HepG2 (cell line): ENCODE data around the gene TRIM28. TPM values are rescaled to one million over a fixed set of nuclear protein-coding genes. Genes with fewer than 3 reads are reported as not detected.

Source experiments
- ETV5 ChIP-seq: IDR thresholded peaks from 2 replicates; pipeline ENCODE4 v1.6.1; 2018; ENCODE audit warnings: missing biosample characterization, missing genetic modification reagents, inconsistent platforms, borderline replicate concordance
- HNRNPLL ChIP-seq: fragments of 200-400 bp; formaldehyde crosslinking; IDR thresholded peaks from 2 replicates; pipeline ENCODE4 v1.6.1; 2017; ENCODE audit warnings: mild to moderate bottlenecking, low read depth, low read length; ENCODE audit not compliant: poor library complexity, severe bottlenecking
- KLF11 ChIP-seq: IDR thresholded peaks from 2 replicates; pipeline ENCODE4 v1.6.1; 2016; ENCODE audit warnings: missing compliant biosample characterization
- RCOR2 ChIP-seq: IDR thresholded peaks from 2 replicates; pipeline ENCODE4 v1.6.1; 2016; ENCODE audit warnings: missing biosample characterization, missing genetic modification reagents
- SMC3 ChIP-seq: IDR thresholded peaks from 2 replicates; pipeline ENCODE4 v1.6.1; 2011; ENCODE audit warnings: low read length, improper control_type of control experiment
- TOE1 ChIP-seq: sonication (generic); formaldehyde crosslinking; IDR thresholded peaks from 2 replicates; pipeline ENCODE4 v1.4.0; 2020; ENCODE audit warnings: mild to moderate bottlenecking, missing genetic modification reagents
- ZBTB8A ChIP-seq: sonication (generic); formaldehyde crosslinking; IDR thresholded peaks from 2 replicates; pipeline ENCODE4 v1.4.0; 2020; ENCODE audit warnings: mild to moderate bottlenecking, low read depth, missing genetic modification reagents, borderline replicate concordance
- ZNF354B ChIP-seq: sonication (generic); formaldehyde crosslinking; IDR thresholded peaks from 2 replicates; pipeline ENCODE4 v1.8.0; 2022; ENCODE audit warnings: mild to moderate bottlenecking, missing genetic modification reagents
- ZNF772 ChIP-seq: sonication (generic); formaldehyde crosslinking; IDR thresholded peaks from 2 replicates; pipeline ENCODE4 v1.5.0; 2020; ENCODE audit warnings: mild to moderate bottlenecking, missing genetic modification reagents
- polyA plus RNA-seq, 8 experiments: library from polyadenylated mRNA; depleted of rRNA in 3 of 8; stranded (reverse) in 7 of 8; unstranded in 1 of 8; fragments of >200 nt; fragmentation: Illumina TruSeq in 4 of 8; extraction: Trizol in 4 of 8; gene quantifications; 2 replicates each; pipeline versions ENCODE4 v1.2.1 to v1.2.3, GENCODE V29; 2011 to 2016; ENCODE audit warnings: low read depth in 4 of 8, missing spikeins in 1 of 8, mixed read lengths in 1 of 8; ENCODE audit not compliant: insufficient read depth in 1 of 8
- total RNA-seq, 5 experiments: library from RNA; depleted of rRNA; stranded (reverse); fragments of >200 nt; fragmentation: Illumina TruSeq; extraction: Trizol; gene quantifications; 2 replicates each; pipeline ENCODE4 v1.2.3, GENCODE V29; 2016; ENCODE audit warnings: low read depth in 1 of 5
- TF ChIP-seq, protein P1 (sequence below): sonication (generic); formaldehyde crosslinking; conservative IDR thresholded peaks from 2 replicates; pipeline ENCODE4 v1.4.0; 2020; ENCODE audit warnings: mild to moderate bottlenecking, missing genetic modification reagents, moderate library complexity
- TF ChIP-seq, protein P2 (sequence below): sonication (generic); formaldehyde crosslinking; IDR thresholded peaks from 2 replicates; pipeline ENCODE4 v1.9.0; 2021; ENCODE audit warnings: missing genetic modification reagents, borderline replicate concordance
- TF ChIP-seq, protein P3 (sequence below): sonication (generic); formaldehyde crosslinking; IDR thresholded peaks from 2 replicates; pipeline ENCODE4 v1.5.0; 2020; ENCODE audit warnings: missing genetic modification reagents
- TF ChIP-seq, protein P4 (sequence below): sonication (generic); formaldehyde crosslinking; IDR thresholded peaks from 2 replicates; pipeline ENCODE4 v1.4.0; 2020; ENCODE audit warnings: missing genetic modification reagents, low read depth, mild to moderate bottlenecking, borderline replicate concordance
- TF ChIP-seq, protein P5 (sequence below): IDR thresholded peaks from 2 replicates; pipeline ENCODE4 v1.6.1; 2016; ENCODE audit warnings: missing genetic modification reagents, missing compliant biosample characterization
- TF ChIP-seq, protein P6 (sequence below): sonication (generic); formaldehyde crosslinking; IDR thresholded peaks from 2 replicates; pipeline ENCODE4 v1.5.0; 2020; ENCODE audit warnings: missing genetic modification reagents
- TF ChIP-seq, protein P7 (sequence below): sonication (generic); formaldehyde crosslinking; IDR thresholded peaks from 2 replicates; pipeline ENCODE4 v1.5.0; 2020; ENCODE audit warnings: mild to moderate bottlenecking, missing genetic modification reagents, borderline replicate concordance

TRIM28 gene
- total and polyA plus RNA-seq, 2 of the 13 experiments (the other 11 are each of a cell fraction or from before 2014, with no cell fraction given): 361 to 439 TPM

DNA sequence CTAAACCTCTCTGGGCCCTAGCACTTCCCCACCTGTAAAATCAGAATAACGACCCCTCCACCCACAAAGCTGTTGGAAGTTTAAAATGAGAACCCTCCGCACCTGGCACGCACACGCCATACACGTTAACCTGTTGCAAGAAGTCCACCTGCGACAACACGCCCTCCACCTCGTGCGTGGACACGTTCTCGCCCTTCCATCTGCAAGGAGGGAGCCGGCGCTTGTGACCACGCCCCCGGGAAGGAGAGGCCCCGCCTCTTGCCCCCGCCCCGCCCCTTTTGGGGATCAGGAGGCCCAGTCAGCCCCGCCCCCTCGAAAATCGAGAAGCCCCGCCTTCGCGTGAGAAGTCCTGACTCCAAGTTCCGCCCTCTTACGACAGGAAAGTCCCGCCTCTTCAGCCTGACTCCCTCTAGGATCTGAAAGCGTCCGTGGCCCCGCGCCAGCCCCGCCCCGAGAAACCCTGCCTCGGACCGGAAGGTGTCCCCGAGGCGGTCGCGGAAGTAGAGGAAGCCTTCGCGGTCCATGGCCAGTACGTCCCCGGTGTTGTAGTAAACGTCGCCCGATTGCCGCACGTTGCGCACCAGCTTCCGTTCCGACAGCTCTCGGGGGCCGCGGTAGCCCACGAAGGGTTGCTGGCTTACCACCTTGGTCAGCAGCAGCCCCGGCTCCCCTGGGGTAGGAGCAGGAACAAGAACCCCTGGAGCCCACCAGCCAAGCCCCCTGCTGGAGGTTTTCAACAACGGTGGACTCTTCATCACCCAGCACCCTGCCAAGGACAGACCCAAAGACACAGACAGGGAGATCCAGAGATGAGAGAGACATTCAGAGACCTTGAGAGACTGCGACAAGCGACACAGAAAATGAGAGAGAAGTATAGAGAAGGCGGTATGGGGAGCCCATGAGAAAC lies 44.6 kb upstream of the TRIM28 start (continued):
- TF ChIP-seq, protein P1, sequence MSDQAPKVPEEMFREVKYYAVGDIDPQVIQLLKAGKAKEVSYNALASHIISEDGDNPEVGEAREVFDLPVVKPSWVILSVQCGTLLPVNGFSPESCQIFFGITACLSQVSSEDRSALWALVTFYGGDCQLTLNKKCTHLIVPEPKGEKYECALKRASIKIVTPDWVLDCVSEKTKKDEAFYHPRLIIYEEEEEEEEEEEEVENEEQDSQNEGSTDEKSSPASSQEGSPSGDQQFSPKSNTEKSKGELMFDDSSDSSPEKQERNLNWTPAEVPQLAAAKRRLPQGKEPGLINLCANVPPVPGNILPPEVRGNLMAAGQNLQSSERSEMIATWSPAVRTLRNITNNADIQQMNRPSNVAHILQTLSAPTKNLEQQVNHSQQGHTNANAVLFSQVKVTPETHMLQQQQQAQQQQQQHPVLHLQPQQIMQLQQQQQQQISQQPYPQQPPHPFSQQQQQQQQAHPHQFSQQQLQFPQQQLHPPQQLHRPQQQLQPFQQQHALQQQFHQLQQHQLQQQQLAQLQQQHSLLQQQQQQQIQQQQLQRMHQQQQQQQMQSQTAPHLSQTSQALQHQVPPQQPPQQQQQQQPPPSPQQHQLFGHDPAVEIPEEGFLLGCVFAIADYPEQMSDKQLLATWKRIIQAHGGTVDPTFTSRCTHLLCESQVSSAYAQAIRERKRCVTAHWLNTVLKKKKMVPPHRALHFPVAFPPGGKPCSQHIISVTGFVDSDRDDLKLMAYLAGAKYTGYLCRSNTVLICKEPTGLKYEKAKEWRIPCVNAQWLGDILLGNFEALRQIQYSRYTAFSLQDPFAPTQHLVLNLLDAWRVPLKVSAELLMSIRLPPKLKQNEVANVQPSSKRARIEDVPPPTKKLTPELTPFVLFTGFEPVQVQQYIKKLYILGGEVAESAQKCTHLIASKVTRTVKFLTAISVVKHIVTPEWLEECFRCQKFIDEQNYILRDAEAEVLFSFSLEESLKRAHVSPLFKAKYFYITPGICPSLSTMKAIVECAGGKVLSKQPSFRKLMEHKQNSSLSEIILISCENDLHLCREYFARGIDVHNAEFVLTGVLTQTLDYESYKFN (CRISPR knock-in tag): peak; percentile 77
- TF ChIP-seq ZNF772 (CRISPR knock-in tag) (peak; percentile 78; the same call in 1 of the 2 replicates), RCOR2 (CRISPR knock-in tag) (no peak), TOE1 (no peak), SMC3 (peak; percentile 14; the same call in 1 of the 2 replicates), HNRNPLL (peak; percentile 94), KLF11 (CRISPR knock-in tag) (peak; percentile 82; the same call in 1 of the 2 replicates), ZNF354B (CRISPR knock-in tag) (0 out of 2 replicates have a peak, but pooled peaks have one; percentile 22), ZBTB8A (no peak), ETV5 (CRISPR knock-in tag) (peak; percentile 88)
- TF ChIP-seq, protein P2, sequence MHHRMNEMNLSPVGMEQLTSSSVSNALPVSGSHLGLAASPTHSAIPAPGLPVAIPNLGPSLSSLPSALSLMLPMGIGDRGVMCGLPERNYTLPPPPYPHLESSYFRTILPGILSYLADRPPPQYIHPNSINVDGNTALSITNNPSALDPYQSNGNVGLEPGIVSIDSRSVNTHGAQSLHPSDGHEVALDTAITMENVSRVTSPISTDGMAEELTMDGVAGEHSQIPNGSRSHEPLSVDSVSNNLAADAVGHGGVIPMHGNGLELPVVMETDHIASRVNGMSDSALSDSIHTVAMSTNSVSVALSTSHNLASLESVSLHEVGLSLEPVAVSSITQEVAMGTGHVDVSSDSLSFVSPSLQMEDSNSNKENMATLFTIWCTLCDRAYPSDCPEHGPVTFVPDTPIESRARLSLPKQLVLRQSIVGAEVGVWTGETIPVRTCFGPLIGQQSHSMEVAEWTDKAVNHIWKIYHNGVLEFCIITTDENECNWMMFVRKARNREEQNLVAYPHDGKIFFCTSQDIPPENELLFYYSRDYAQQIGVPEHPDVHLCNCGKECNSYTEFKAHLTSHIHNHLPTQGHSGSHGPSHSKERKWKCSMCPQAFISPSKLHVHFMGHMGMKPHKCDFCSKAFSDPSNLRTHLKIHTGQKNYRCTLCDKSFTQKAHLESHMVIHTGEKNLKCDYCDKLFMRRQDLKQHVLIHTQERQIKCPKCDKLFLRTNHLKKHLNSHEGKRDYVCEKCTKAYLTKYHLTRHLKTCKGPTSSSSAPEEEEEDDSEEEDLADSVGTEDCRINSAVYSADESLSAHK (CRISPR knock-in tag): no peak
- TF ChIP-seq, protein P3, sequence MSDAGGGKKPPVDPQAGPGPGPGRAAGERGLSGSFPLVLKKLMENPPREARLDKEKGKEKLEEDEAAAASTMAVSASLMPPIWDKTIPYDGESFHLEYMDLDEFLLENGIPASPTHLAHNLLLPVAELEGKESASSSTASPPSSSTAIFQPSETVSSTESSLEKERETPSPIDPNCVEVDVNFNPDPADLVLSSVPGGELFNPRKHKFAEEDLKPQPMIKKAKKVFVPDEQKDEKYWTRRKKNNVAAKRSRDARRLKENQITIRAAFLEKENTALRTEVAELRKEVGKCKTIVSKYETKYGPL (CRISPR knock-in tag): no peak
- TF ChIP-seq, protein P4, sequence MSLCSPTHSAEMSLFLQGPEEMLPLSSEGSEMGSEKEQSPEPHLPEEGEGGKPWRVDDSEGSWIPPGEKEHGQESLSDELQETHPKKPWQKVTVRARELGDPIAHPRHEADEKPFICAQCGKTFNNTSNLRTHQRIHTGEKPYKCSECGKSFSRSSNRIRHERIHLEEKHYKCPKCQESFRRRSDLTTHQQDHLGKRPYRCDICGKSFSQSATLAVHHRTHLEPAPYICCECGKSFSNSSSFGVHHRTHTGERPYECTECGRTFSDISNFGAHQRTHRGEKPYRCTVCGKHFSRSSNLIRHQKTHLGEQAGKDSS (CRISPR knock-in tag): peak; percentile 91
- TF ChIP-seq, protein P5, sequence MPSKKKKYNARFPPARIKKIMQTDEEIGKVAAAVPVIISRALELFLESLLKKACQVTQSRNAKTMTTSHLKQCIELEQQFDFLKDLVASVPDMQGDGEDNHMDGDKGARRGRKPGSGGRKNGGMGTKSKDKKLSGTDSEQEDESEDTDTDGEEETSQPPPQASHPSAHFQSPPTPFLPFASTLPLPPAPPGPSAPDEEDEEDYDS: peak; percentile 68
- TF ChIP-seq, protein P6, sequence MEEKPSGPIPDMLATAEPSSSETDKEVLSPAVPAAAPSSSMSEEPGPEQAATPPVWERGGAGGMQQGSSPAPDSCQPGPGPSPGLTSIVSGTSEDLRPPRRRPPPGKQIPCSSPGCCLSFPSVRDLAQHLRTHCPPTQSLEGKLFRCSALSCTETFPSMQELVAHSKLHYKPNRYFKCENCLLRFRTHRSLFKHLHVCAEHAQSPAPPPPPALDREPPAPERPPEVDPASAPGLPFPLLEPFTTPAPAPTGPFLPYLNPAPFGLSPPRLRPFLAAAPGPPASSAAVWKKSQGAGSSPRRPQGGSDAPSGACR (CRISPR knock-in tag): peak; percentile 98
- TF ChIP-seq, protein P7, sequence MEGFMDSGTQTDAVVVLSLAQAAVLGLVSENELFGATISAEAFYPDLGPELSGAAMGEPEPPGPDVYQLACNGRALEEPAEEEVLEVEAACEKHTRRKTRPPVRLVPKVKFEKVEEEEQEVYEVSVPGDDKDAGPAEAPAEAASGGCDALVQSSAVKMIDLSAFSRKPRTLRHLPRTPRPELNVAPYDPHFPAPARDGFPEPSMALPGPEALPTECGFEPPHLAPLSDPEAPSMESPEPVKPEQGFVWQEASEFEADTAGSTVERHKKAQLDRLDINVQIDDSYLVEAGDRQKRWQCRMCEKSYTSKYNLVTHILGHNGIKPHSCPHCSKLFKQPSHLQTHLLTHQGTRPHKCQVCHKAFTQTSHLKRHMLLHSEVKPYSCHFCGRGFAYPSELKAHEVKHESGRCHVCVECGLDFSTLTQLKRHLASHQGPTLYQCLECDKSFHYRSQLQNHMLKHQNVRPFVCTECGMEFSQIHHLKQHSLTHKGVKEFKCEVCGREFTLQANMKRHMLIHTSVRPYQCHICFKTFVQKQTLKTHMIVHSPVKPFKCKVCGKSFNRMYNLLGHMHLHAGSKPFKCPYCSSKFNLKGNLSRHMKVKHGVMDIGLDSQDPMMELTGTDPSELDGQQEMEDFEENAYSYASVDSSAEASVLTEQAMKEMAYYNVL (CRISPR knock-in tag): peak; percentile 56; the same call in 1 of the 2 replicates
